HG03159 (cell line): ENCODE data around the gene MRPL52.
"Not testable (repeated sequence)": the region's sequence is repeated elsewhere in the genome, so short reads cannot be mapped to it uniquely, and the experiment has no call there.

Experiments used
- ATAC-seq: cut with Tn5 transposase; IDR thresholded peaks from one replicate; pipeline ENCODE4 v1.9.1; 2021; ENCODE audit warnings: mild to moderate bottlenecking, moderate library complexity; ENCODE audit not compliant: unreplicated experiment

Gene MRPL52

DNA sequence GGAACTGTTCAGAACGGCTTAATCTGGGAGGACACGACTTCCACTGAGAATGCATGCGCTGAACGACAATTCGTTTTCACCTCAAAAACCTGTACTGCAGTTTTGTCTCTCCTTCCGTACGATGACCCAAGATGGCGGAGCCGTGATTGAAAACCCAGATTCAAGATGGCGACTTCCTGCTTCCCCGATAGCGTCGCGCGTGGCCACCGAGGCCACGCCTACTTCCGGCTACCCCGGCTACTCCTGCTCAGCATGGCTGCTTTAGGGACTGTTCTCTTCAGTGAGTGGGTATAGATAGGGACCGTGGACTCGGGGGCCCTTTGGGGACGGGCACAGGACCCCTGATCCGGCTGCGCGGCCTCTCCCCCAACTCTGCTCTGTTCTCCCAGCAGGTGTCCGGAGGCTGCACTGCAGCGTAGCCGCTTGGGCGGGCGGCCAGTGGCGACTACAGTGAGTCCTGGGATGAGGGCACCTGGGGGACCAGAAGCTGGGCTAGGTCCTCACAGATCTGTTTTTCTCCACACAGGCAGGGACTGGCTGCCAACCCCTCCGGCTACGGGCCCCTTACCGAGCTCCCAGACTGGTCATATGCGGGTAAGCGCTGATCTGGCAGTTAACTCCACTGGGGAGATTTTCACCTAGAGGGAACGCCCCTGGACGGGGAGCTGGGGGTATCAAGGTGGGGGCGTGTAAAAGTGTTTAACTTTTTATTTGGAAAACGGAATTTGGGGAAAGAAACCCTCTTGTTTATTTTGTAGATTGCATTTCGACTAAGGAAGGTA is at the start of gene MRPL52:
Gene MRPL52, plus strand, starts transcription at position 227 of the 782 bp plus-strand sequence. Its CDS starts 26 bp downstream, at position 253.
- peak; percentile 89 for ATAC-seq

DNA sequence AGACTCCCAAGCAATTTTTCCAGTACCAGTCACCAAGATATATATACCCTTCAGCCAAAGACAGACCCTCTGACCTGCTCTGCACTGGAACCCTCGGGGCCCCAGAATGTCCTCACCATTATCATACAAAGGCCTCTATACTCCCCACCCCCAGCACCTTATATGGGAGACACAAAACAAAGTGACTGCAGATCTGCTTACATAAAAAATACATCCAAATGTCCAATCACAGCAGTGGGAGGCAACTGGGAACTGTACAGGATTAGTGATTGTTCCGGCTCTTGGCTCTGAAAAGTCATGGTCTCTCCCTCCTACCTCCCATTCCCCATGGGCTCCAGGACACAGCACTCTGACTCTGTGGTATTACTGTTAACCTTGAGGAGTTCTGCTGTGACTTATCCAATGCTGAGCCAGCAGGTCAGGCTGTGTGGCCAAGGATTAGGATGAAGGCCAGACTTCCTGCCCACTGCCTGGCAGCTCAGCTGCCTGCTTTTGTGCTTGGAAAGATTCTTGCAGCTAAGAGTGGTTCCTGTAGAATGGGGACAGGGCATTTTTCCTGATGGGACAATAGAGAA is 49.5 kb upstream of the MRPL52 start:
- ATAC-seq: no peak

- ATAC-seq: no peak
Observed at GRCh38 chr14:22780941-22781300, 48.8 kb upstream of the MRPL52 start.

DNA sequence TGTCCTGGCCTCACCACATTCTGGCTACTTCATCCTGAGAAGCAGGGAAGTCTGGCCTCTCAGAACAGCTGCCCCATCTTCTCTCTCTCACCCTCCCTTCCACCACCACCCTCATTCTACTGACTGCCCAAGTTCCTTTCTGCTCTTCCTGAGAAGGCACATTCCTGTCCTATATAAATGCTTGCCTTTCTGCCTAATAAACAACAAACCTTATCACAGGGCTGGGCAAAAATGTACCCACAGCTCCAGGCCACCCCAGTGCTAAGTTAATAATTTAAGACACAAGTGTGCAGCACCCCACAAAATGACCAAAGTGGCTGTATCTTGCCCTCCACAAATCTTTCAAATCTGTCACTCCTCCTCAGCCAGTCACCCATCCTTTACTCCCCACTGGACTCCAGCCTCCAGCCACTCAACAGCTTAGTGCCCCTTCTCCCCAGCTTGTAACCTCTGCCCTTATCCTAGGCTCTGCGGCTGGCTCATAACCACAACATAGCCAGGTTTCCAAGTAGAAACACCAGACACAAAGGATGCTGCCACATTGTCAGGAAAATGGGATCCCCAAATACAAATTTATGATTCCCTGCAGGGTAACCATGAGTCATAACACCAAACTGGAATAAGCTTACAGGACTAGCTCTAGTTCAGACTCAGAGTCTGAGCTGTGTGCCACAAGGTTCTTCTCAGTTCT is 48.2 kb upstream of the MRPL52 start:
- ATAC-seq: no peak

DNA sequence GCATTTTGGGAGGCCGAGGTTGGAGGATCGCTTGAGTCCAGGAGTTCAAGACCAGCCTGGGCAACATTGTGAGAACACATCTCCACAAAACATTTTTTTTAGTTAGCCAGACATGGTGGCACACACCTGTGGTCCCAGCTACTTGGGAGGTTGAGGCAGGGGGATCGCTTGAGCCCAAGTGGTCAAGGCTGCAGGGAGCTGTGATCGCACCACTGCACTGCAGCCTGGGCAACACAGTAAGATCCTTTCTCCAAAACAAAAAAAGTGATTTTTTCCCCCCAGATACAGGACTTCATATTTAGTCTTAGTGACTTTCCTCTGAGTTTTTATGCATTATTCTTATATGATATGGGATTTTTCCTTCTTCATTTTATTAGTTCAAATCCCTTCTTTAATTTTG is 43.0 kb upstream of the MRPL52 start:
- no peak for ATAC-seq

- no peak for ATAC-seq
Observed at GRCh38 chr14:22791301-22791700, 38.4 kb upstream of the MRPL52 start.

GRCh38 chr14:22792158-22792557 is 37.5 kb upstream of the MRPL52 start:
- no peak for ATAC-seq

DNA sequence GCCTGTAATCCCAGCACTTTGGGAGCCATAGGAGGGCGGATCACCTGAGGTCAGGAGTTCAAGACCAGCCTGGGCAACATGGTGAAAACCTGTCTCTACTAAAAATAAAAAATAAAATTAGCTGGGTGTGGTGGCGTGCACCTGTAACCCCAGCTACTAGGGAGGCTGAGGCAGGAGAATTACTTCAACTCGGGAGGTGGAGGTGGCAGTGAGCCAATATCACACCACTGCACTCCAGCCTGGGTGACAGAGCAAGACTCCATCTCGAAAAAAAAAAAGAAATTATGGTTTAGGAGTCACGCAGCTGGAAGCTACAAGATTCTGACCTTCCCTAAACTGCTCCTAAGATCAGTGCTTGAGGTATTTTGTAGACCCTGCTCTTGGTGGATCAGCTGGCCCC is 36.1 kb upstream of the MRPL52 start:
- ATAC-seq: not testable (repeated sequence)

DNA sequence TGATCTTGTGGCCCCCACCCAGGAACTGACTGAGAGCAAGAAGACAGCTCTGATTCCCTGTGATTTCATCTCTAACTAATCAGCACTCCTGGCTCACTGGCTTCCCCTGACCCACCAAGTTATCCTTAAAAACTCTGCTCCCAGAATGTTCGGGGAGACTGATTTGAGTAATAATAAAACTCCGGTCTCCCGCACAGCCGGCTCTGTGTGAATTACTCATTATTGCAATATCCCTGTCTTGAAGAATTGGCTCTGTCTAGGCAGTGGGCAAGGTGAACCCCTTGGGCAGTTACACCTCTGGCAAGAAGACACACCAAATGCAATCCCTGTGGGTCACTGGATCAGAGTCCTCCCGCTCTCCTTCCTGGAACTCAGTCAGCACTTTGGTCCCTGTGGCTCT is 35.7 kb upstream of the MRPL52 start:
- ATAC-seq: no peak

DNA sequence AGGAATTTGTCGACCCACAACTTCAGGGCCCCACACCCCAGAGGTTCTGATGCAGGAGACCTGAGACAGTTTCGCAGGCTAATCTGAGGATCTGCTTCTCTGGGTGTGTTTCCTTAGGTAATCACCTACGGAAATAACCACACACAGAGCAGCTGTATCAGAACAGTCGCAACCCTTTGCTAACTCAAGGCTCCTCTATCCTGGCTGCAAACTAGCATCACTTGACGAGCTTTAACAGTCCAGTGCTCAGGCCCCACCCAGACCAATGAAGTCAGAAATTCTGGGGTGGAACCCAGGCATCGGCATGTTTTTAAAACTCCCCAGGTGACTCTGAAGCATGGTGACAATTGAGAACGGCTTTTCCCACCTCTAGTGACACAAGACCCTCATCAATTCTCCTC is 35.1 kb upstream of the MRPL52 start:
- ATAC-seq: no peak

- ATAC-seq: peak; percentile 53
Observed at GRCh38 chr14:22796087-22796707, 33.5 kb upstream of the MRPL52 start.

DNA sequence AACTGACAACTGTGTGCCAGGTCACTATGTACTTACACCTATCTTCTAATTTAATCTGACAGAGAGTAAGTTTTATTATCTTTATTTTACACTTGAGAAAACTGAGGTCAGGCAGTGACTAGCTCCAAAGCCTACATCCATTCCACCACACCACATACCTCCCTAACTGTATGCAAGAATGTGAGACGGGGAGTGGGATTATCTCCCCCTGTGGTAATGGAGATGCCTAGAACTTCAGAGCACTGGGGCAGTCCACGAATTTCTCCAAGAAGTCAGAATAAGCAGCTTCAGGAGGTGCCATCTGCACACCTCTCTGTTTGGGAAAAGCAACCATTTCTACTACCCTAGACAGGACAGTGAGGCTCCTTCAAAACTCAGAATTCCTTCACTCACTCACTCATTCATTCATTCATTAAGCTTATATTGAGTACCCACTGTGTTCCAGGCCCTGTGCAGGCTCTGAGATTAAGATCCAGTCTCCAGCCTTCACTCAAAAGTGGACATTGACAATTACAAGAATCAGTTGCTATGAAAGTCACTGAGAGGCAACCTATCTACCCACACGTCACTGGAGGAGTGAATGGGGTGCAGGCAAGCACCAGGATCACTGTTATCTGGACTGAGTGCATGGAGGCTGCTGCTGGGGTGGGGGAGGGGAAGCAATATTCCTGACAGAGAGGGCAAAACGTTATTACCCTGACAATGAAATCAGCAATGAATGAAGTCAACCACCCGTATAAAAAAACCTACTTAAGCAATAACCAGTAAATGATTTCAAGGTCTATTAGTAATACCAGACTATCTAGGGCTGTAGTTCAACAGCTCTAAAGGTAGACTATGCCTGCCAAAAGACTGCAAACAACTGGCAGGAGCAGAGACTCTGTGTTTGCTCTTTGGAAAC is 32.4 kb upstream of the MRPL52 start:
- no peak for ATAC-seq

DNA sequence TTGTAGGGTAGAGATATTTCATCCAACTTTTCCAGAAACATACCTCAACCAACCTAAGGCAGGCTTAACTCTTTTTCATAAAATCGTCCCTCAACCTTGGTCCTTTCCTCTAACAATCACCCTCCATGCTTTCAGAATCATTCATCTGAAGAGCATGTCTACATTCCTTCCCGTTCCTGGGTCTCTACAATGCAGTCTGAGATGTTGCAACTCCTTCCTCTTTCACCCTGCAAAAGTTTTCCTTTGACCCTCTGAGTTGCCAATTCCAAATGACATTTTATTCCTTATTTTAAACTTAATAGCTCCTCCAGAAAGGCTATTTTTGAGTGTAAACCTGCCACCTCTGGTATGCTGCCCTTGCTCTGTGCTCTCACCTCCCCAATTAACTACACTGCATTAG is 31.2 kb upstream of the MRPL52 start:
- ATAC-seq: no peak

DNA sequence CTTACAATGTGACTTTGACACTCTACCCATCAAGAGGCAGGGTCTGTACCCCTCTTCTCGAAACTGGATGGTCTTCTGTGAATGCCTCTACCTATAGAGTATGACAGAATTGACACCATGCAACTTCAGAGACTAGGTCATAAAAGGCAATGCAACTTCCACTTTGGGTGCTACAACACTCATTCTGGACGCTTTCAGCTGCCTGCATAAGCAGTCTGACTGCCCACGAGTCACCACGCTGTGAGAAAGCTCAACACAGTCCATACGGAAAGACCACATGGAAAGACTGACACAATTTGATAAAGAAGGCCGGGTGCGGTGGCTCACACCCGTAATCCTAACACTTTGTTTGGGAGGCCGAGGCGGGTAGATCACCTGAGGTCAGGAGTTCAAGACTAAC is 29.3 kb upstream of the MRPL52 start:
- ATAC-seq: no peak

GRCh38 chr14:22801716-22802115 is 28.0 kb upstream of the MRPL52 start:
- no peak for ATAC-seq

GRCh38 chr14:22802860-22803686 is 26.6 kb upstream of the MRPL52 start:
- ATAC-seq: peak; percentile 49

DNA sequence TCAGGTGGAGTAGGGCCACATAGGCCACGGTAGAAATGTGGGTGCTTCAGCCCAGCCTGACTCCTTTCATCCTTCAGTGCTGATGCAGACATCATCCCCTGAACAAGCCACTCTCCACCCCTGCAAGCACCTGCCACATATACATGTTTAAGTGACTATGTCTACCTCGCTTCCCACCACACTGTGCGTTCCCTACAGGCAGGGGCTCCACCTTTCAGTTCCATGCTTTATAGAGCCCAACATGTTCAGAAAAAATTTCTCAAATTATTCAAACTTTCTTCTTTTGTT is 26.1 kb upstream of the MRPL52 start:
- ATAC-seq: peak; percentile 36

GRCh38 chr14:22805235-22805634 is 24.5 kb upstream of the MRPL52 start:
- not testable (repeated sequence) for ATAC-seq

DNA sequence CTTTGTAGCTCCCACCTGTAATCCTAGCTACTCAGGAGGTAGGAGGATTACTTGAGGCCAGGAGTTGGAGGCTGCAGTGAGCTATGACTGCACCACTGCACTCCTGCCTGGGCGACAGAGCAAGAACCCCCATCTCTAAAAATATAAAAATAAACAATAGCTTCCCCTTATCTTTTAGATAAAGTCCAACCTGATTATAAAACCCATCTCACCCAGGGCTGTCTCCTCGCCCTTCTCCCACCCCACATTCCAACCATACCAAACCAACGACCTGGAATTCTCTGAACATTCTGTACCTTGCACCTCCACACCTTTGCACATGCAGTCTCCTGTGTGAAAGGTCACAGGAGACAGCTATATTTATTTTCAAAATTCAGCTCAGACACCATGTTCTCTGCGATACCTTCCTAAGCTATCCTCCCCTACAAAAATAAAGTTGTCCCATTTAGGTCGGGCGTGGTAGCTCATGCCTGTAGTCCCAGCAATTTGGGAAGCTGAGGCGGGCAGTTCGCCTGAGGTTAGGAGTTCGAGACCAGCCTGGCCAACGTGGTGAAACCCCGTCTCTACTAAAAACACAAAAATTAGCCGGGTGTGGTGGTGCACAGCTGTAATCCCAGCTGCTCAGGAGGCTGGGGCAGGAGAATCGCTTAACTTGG is 22.1 kb upstream of the MRPL52 start:
- ATAC-seq: no peak
